Fibroblast of skin of right quadriceps (primary cell): ENCODE measurements around the gene TRAPPC2.
"Not testable (repeated sequence)": the region's sequence is repeated elsewhere in the genome, so short reads cannot be mapped to it uniquely, and the experiment has no call there.

Source experiments
- DNase-seq: peaks from one replicate; pipeline ENCODE4 v3.0.0-alpha.2; 2013

The TRAPPC2 gene

DNA sequence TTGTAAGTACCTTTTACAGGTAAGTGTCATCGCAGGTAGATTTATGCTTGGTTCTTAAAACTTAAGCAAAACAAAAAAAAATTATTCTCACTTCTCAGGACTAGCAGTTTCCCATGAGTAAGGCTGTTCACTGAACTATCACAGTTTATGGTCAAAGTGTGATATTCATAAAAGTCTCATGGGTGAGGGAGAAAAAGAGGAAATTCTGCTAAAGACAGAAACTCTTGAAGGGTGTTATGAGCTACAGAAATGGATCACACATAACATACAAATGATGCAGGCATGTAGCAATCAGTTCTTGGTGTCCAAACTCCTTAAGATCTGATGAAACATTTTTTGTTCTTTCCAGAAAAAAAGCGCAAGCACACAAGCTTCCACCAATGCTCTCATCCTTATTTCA lies 37.0 kb downstream of the TRAPPC2 start:
- no peak for DNase-seq

DNA sequence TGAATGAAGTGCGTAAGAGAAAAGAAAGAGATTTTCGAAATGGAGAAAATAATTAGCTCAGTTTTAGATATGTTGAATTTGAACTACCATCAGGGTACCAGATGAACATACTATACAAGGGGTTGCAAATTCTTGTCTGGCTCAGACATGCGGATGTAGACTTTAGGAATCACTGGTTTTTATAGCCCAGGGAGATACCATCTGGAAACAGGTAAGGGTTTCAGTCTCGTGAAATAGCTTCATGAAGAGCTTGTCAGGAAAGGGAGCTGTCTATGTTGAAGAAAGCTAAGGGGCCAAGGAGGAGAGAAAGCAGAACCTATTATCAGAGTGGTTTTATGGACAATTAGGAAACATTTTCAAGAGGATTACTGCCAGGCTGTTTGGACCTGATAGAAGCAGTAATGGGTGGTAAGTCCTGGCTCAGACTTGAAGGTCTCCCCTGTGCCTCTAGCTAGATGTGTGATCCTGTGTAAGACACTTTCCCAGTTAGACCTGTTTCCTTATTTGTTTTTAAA lies 38.8 kb downstream of the TRAPPC2 start:
- no peak for DNase-seq

DNA sequence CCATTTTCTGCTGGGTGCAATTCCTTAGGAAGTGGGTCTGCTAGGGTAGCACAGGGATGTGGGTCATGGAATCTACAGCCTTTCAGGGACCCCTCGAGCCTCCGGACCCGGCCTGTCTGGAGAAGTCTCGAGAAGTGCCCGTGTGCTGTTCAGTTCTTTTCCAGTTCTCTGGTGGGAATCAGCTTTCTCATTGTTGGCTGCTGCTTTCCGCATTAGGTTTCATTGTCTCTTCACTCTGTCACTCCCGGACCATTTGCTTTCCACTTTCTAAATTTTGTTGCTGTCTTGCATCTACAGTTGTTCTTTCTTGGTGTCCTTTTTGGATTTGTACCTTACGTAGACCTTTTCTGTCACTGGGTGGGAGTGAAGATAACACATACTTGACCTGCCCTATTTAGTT lies 39.4 kb downstream of the TRAPPC2 start:
- DNase-seq: no peak

DNA sequence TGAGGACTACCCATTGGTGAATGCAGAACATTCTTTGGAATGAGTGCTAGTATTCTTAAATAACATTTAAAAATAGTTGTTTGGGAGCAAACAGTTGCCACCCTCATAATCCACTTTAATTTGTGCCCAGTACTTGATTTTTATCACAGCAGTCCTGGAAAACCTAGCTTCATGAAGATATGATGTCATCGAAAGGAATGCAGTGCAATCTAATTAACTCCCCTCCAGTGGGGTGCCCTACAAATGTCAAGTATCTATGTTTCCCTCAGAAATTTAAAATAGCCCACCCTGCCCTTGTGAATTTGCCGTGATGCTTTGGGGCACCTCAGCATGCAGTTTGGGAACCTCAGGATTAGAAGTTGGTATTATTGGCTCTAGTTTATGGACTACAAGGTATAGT lies 40.1 kb downstream of the TRAPPC2 start:
- peak; percentile 10 for DNase-seq

DNA sequence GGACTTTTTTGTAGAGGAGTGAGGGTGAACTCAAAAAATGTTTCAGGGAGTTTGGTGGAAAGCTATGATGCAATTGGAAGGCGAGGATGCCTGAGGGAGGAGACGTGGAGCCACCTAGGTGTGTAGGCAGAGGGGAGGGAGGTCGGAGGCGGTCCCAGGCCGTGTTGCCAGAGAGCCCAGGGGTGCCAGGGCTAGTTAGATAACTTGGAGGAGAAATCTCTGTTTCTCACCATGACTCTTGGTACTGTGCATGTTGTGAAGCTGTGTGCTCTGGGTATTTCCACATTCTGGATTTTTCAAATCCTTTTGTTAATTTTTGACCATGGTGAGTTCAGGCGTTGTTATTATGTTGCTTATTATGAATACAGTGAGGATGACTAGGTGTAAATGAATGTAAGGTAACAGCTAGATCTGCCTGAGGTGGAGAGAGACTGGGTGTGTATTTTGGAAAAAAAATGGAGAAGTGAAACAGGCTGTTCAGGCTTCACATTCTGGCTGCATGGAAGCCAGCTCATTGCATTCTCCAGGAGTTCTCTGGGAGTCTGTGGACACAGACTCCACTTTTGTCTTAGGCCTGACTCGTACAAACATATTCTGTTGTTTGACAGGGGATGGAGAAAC lies 41.0 kb downstream of the TRAPPC2 start:
- peak; percentile 5 for DNase-seq

DNA sequence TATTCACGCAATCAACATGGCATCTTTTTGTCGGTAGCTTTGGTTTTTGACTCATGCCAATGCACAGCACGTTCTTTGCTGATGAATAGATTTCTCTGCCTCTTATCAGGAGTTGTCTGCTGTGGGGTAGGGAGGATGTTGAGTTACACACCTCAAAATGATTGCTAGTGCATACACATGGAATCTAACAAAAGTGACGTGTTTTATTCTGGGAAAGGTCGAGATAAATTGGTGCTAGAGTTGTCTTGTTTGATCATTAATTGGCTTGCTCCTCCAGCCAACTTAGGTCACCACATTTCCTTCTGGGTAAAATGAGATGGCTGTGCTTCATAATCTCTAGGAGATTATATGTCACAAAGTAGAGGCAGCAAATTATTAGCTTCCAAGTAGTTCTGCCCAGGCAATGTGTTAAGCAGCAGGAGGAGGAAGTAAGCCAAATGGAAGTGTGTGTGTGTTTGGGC lies 41.6 kb downstream of the TRAPPC2 start:
- DNase-seq: no peak

DNA sequence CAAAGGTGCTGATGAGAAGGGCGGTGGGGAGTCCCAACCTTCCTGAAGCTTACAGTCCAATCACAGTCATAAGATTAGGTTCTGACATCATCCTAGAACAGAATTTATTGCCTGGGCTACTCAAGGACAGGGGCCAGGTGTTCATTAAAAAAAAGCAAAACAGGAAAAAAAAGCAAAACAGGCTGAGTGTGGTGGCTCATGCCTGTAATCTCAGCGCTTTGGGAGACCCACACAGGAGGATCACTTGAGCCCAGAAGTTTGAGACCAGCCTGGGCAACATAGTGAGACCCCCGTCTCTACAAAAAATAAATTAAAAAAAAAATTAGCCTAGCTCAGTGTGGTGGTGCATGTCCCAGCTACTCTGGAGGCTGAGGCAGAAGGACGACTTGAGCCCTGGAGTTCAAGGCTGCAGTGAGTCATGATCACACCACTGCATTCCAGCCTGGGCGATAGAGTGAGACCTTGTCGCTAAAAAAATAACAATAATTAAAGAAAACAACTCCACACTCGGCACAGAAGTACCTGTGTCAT lies 42.5 kb downstream of the TRAPPC2 start:
- no peak for DNase-seq

DNA sequence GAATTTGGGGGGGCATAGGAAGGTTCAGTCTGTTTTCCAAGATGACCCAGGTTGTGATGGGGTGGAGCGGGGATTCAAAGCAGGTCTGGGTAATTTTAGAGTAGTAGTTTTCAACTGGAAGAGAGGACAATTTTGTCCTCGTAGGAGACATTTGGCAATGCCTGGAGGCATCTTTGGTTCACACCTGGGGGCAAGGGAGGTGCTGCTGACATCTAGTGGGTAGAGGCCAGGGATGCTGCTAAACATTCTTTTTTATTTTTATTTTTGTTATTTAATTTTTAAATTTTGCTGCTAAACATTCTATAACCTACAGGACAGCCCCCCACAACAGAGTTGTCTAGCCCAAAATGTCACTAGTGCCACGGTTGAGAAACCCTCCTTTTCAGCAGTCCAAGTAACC lies 43.6 kb downstream of the TRAPPC2 start:
- no peak for DNase-seq

DNA sequence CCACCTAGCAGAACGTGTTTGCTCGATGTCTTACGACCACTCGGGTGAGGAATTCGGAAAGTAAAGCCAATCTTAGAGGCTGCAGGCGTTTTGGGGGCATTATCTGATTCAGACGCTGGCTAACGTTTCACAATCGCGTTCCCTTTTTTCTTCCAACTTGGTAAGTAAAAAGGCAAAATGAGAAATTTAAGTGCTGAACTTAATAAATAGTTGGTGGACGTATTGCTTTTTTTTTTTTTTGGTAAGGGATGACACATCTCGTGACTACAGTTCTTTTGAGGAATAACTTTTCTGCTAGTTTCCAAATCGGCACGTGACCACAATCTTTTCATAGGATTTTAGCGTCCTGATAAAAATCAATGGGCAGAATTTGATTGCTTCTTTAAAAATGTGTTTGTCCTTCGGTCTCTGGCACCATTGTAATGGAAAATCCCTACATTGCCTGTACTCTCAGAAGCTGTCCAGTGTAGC lies 44.6 kb downstream of the TRAPPC2 start:
- peak; percentile 23 for DNase-seq

DNA sequence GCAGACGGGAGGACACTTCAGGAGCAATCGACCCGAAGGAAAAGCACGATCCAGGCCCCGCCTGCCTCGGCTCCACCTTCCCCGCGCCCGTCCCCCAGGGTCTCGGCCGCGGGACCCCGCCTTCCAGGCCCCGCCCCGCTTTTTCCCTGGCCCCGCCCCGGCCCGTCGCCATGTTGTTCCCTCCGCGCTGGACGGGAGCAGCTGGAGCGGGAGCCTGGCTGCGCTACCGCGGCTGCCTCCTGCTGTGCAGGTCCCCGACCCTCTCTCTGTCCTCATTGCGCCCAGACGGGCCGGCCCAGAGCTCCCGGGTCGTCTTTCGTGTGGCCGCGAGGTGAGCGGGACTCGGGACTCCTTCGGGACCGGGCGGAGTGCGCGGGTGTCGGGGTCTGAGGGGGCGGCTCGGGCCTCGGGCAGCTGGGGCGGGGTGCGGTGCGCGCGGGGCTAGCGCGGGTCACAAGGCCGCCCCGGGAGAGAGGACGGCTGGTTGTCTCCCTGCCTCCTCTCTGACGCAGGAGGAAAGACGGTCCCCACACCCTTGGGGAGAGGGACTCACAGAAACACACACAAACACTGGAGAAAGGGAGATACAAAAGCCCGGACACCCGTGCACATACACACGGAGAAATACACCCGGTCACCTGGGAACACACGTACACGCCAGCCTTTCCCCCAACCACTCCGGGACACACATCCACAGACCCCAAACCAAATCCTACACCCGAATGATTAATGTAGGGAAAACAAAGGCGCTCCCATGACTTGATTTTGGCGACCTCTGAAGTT lies 45.3 kb downstream of the TRAPPC2 start, which contains the start of gene RAB9A:
Gene RAB9A (plus strand): TSS at position 171 of the 783 bp plus-strand sequence. CDS start 19,619 bp downstream, outside the sequence.
- peak; percentile 72 for DNase-seq

DNA sequence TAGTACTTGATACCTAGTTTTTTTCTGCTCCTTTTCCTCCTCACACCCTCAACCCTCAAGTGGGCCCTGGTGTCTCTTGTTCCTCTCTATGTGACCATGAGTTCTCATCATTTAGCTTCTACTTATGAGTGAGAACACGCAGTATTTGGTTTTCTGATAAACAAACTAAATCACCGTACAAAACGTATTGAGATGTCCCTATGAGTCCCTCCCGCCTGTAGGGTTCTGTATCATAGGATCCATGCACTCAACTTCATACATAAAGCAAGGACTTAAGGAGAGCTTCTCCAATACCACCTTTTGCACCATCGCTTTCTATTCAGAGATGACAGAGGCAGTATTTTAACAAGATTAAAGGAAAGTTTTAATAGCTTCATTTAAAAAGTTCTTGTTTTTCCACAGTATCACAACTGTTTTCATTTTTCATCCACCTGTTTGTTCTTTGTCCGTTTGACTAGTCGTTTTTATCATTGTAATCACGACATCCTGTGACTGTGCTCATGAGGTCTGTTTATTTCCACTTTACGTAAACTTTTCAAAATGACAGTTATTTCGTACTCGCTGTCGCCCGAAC lies 45.9 kb downstream of the TRAPPC2 start:
- no peak for DNase-seq

DNA sequence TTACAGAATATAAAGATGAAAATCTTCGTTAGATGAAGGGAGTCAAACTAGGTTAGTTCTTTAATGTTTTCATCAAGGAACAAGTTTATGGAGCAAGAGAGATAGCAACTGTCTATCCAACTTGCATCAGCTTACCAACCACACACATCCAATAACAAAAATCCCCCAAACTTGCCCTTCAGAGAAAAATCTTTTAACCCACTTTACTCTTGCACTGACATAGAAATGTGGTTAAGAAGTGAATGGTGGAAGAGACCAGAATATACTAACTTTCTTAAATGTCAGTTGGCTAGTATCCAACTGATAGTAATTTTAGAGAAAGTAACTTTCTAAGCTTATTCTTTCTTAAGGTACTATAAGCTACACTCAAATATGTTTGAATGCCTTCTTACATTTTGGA lies 47.2 kb downstream of the TRAPPC2 start:
- DNase-seq: no peak

DNA sequence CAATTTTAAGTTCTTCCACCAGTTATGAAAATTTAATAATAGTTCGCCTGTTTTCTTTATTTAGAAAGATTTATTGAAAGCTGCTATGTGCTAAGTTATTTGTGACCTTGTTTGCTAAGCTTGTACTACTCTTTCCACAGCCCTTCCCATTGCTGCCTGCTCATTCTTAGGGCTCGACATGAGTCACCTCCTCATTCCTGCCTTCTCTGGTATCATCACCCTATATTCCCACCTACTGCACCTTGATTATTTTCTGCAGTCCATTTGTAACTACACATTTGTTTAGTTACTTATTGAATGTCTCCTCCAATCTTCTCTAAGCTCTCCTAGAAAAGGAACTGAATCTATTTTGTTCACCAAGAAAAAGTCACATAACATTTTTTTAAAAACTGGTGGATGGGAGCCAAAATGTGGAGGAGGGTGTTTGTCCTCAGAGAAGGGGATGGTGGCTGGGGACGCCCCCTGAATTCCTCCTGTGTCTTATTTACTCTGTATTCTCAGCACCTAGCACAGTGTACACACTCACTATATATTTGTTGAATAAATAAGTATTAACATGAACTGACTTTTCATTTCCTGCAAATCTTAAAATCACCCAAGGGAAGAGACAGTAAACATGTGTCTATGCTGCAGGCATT lies 49.2 kb downstream of the TRAPPC2 start:
- DNase-seq: peak; percentile 13

DNA sequence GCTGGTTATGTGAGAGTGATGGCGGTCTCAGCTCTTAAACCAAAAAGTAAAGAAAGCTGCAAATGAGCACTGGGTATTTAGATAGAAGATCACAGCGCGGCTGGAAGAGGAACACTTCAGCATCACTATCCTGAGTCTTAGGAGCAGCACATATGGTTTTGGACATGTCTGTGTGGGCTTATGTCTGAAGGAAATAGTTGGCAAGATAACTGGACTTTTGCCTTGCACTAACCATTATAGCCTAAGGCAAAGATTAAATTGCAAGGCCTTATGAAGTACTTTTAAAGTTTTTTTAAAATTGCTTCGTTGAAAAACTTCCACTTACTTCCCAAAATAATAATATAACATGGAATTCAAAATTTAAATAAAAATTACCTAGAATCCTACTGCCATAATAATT lies 50.1 kb downstream of the TRAPPC2 start:
- DNase-seq: no peak

DNA sequence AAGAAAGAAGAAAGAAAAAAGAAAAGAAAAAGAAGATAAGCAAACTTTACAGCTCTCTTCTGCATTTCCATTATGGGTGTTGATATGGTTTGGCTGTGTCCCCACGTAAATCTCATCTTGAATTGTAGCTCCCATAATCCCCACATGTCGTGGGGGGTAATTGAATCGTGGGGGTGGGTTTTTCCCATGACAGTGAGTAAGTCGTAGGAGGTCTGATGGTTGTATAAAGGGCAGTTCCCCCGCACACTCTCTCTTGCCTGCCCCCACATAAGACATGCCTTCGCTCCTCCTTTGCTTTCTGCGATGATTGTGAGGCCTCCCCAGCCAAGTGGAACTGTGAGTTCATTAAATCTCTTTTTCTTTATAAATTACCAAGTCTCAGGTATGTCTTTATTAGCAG lies 52.8 kb downstream of the TRAPPC2 start:
- DNase-seq: no peak

DNA sequence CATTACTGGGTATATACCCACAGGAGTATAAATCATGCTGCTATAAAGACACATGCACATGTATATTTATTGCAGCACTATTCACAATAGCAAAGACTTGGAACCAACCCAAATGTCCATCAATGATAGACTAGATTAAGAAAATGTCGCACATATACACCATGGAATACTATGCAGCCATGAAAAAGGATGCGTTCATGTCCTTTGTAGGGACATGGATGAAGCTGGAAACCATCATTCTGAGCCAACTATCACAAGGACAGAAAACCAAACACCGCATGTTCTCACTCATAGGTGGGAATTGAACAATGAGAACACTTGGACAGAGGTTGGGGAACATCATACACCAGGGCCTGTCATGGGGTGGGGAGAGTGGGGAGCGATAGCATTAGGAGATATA lies 54.7 kb downstream of the TRAPPC2 start:
- not testable (repeated sequence) for DNase-seq

DNA sequence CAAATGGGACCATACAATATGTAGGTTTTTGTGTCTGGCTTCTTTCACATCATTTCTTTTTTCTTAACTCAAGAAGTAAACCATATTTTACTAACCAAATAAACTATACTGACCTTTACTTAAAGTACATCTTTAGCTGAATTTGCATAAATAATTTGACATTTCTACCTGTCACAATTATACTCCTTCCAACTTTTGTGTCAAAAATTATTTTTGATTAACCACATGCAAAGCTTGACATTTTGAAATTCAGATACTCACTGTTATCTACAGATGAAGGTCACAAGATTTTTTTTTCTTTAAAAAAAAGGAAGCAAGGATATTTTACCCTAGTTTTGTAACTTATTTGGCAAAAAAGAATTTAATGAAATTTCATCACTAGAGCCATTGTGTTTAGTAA lies 57.5 kb downstream of the TRAPPC2 start:
- no peak for DNase-seq

DNA sequence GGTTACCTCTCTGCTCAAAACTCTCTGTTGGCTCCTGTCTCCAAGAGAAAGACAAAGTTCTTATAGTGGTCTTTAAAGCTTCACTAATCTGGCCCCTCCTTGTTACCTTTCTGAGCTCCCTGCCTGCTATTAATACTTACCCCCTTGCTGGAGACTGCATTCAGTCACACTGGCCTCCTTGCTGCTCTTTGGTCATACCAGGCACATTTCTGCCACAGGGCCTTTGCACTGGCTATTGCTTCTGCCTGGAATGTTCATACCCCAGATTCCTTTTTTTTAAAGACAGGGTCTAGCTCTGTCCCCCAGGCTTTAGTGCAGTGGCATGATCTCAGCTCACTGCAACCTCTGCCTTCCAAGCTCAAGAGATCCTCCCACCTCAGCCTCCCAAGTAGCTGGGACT lies 61.4 kb downstream of the TRAPPC2 start:
- no peak for DNase-seq

DNA sequence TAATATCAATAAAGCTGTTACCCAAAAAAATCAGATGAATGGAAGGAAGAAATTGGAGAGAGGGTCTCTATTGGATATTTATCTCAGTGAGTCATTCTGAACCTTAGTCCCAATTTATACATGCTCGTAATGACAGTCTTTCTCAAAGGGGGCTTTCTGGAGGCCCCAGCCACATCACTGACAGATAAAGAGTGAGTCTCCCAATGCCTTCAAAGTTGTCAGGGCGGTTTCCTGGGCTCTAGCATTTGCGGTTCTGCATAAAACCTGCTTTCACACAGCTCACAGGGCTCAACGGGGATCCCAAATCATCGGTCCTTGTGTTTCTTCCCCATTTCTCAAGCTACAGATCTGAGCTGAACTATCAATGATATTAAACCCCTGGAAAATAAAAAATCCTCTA lies 64.2 kb downstream of the TRAPPC2 start:
- DNase-seq: no peak

DNA sequence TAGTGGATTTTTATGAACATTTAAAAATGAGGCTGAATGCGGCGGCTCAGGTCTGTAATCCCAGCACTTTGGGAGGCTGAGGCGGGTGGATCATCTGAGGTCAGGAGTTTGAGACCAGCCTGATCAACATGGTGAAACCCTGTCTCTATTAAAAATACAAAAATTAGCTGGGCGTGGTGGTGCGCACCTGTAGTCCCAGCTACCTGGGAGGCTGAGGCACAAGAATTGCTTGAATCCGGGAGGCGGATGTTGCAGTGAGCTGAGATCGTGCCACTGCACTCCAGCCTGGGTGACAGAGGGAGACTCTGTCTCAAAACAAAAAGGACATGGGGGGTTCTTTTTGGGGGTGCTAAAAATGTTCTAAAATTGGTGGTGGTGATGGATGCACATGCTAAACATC lies 64.7 kb downstream of the TRAPPC2 start:
- not testable (repeated sequence) for DNase-seq

DNA sequence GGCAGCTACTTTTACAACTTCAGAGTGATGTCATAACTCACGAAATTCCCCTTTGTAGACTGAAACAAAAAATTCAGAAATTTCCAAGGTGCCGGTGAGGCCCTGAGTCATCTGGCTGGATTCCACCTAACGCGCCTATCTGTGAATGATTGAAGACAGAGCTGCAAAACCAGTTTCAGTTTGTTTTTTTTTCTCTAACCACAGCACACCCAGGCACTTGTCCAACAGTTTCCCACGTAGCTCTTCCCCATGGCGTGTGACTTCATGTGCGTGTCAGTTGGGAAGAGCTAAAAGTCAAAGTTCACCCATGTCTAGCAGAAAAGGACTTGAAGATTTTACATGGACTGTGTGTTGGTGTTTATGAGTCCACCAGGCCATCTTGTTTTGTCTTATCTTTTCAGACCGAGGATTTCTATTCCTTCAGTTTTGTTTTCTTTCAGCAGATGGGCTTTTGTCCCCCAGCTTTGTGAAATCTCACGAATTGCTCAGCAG lies 65.1 kb downstream of the TRAPPC2 start:
- DNase-seq: peak; percentile 93

DNA sequence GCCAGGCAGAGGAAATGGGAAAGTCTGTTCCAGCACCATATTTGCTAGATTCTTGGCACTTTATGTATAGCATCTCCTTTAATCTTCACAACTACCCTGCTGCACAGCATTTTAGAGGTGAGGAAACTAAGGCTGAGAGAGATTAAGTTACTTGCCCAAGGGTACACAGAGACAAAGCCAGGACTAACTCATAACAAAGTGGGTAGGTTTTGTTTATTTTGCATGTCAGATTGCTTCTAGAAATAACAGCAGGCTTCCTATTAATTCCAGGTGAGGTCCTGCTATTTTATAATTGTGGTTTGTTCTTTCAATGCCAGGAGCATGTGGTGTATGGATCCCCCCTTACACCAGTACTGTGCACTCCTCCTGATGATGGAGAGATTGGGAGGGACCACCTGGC lies 66.5 kb downstream of the TRAPPC2 start:
- no peak for DNase-seq

DNA sequence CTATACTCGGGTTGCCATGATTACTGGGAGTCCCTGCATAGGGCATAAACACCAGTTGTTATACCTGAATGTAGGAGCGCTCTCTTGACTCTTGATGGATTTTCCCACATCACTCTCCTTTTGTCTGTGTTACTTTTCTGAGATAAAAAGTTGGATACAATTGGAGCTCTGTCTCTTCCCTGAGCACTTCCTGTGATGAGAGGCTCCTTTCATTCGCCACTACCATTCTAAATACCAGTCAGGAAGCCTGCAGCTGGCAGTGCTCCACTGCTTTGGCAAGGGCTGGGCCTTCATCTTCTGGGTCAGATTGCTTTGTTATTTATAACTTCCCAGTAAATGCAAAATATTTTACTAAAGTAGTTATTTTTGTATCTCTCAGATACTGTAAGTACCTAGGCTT lies 67.6 kb downstream of the TRAPPC2 start:
- no peak for DNase-seq
